ENCODE measurements around the gene MEGF8.

Gene MEGF8

DNA sequence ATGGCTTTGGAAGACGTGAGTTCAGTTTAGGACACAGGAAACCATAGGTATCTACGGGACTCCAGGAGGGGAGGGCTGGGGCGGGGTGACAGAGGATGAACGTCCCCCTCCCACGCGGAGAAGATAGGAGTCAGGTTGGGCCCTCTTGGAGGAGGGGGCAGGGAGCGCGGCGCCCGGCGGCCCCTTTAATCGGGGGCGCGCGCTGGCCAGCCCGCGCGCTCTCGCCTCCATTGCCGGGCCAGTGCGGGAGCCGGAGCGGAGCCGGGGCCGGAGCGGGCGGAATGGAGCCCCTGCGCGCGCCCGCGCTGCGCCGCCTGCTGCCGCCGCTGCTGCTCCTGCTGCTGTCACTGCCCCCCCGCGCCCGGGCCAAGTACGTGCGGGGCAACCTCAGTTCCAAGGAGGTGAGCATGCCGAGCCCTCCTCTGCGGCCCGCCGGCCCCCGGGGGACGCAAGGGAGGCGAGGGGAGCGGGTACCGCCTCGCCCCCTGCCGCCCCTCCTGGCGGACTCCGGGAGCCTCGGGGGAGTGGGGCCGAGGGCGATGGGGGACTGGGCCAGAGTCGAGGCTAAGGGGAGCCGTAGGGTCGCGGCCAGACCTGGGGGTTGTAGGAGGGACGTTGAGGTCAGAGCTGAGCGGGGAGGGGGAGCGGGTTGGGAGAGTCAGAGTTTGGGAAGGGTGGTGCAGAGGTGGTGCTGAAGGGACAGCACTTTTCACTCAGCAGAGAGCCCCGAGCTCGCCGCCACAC is 12.2 kb upstream of the MEGF8 start, which contains the start of gene TMEM145:
TMEM145 (plus strand) TSS at position 214 of the 744 bp plus-strand sequence; CDS start at position 282, 68 bp downstream.
- Mint-ChIP-seq H3K4me1 (peaks cover 34% of the 10 kb centered on the region), H3K4me3 (peak within 1 kb of the TSS; percentile 72), H3K36me3 (no peaks in the 10 kb centered on the region), H3K9me3 (no peaks in the 10 kb centered on the region), H3K27ac (no peak within 1 kb of the TSS)
- ATAC-seq (peak; percentile 73), DNase-seq (ENCODE audit: low spot score in 2 of 2) (peak in 1 of 2 donors; percentile 62)

DNA sequence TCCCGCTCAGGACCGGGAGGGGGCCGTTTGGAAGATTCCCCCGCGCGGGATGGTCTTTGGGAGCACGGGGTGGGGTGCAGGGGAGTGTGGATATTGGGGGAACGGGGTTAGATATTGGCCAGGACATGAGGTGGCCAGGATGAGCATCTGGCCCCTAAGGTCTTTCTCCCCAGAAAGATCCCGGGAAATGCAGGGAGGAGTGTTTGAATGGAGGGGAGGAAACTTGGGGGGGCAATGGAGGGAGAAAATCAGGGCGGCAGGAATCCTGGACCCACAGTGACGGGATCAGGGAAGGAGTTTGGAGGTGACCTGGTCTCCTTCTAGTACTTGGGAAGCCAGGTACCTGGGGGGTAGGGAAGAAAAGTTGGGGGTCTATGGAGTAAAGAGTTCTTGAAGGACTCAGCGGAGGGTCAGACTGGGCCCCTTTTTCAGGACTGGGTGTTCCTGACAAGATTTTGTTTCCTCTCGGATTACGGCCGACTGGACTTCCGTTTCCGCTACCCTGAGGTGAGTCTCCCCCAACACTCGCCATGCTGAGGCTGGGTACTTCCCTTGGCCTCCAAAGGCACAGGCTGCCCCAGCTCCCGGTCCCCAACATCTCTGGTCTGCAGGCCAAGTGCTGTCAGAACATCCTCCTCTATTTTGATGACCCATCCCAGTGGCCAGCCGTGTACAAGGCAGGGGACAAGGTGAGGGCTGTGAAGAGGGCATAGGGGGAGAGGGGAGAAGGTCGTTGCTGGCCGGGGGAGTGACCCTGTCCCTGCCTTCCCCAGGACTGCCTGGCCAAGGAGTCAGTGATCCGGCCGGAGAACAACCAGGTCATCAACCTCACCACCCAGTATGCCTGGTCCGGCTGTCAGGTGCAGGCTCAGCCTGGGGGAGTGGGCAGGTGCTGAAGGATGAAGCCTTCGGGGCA is 11.3 kb upstream of the MEGF8 start:
- Mint-ChIP-seq H3K27ac (no peak overlapping the region), H3K36me3 (no peaks in the 10 kb centered on the region), H3K9me3 (no peaks in the 10 kb centered on the region), H3K4me1 (peaks cover 34% of the 10 kb centered on the region), H3K4me3 (peak overlapping the region; percentile 72)
- DNase-seq (ENCODE audit: low spot score in 2 of 2) (no peak), ATAC-seq (no peak)

DNA sequence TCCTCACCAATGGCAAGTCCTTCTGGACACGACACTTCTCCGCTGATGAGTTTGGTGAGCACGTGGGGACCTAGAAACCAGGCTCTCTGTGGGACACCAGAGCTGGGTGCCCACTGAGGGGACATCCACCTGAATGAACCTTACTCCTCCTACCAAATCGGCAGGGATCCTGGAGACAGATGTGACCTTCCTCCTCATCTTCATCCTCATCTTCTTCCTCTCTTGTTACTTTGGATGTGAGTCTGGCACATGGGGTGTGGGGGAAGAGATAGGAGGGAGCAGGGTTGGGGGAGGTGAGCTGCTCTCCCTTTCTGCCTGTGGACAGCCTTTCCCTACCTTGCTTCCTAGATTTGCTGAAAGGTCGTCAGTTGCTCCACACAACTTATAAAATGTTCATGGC is 10.4 kb upstream of the MEGF8 start:
- ATAC-seq (no peak), DNase-seq (ENCODE audit: low spot score in 2 of 2) (no peak)
- peaks cover 34% of the 10 kb centered on the region for H3K4me1 Mint-ChIP-seq
- H3K9me3 Mint-ChIP-seq = no peaks in the 10 kb centered on the region
- H3K27ac Mint-ChIP-seq = no peak overlapping the region
- no peak overlapping the region for H3K4me3 Mint-ChIP-seq
- H3K36me3 Mint-ChIP-seq = no peaks in the 10 kb centered on the region

DNA sequence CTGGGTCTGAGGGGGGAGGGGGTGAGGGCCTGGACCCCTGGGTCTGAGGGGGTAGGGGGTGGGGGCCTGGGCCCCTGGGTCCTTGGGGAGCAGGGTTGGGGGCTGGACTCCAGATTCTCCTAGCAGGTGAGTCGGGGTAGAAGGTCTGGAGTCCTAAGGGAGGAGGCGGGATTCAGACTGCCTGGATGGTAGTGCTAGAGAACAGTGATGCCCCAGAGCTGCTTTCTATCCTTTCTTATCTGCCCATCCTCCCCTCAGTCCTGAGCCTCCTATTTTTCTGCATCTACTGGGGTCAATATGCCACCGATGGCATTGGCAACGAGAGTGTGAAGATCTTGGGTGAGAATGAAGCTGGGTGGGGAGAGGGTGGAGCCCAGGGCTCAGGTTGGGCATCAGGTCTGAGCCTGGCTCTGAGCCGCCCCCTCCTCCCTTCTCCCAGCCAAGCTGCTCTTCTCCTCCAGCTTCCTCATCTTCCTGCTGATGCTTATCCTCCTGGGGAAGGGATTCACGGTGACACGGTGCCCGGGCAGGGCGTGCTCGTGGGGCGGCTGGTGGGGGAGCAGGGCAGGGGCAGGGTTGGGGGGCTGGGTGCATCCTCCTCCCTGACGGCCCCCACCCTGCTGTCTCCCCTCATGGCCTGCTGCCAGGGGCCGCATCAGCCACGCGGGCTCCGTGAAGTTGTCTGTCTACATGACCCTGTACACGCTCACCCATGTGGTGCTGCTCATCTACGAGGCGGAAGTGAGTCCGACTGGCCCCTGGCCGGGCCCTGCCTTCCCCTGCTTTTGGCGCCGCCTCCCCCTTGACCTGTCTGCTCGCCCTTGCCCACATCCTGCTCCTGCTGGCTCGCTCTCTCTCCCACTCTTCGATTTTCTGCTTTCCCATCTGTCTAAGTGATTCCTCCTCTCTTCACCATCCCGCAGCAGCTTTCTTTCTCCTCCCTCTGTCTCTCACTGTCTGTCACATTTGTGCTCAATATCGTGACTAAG is 8.9 kb upstream of the MEGF8 start:
- peaks cover 34% of the 10 kb centered on the region for H3K4me1 Mint-ChIP-seq
- ATAC-seq (peak; percentile 59), DNase-seq (ENCODE audit: low spot score in 2 of 2) (no peak)
- no peaks in the 10 kb centered on the region for H3K36me3 Mint-ChIP-seq
- no peaks in the 10 kb centered on the region for H3K9me3 Mint-ChIP-seq
- peak overlapping the region; percentile 49 for H3K4me3 Mint-ChIP-seq
- peak overlapping the region; percentile 18 for H3K27ac Mint-ChIP-seq

DNA sequence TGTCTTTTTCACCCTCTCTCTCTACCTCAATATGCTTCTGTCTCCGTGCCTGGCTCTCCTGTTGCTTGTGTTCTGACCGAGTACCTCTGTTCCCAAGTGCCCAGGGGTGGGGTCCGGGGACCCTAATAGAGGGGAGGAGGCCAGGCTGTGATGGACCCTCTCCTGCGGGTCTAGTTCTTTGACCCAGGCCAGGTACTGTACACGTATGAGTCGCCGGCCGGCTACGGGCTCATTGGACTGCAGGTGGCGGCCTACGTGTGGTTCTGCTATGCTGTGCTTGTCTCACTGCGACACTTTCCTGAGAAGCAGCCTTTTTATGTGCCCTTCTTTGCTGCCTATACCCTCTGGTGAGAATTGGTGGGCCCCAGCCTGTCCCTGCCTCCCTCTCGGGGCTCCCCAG is 7.9 kb upstream of the MEGF8 start:
- Mint-ChIP-seq H3K9me3 (no peaks in the 10 kb centered on the region), H3K4me3 (peak overlapping the region; percentile 49), H3K27ac (peak overlapping the region; percentile 69), H3K36me3 (no peaks in the 10 kb centered on the region), H3K4me1 (peaks cover 34% of the 10 kb centered on the region)
- ATAC-seq (no peak), DNase-seq (ENCODE audit: low spot score in 2 of 2) (no peak)

DNA sequence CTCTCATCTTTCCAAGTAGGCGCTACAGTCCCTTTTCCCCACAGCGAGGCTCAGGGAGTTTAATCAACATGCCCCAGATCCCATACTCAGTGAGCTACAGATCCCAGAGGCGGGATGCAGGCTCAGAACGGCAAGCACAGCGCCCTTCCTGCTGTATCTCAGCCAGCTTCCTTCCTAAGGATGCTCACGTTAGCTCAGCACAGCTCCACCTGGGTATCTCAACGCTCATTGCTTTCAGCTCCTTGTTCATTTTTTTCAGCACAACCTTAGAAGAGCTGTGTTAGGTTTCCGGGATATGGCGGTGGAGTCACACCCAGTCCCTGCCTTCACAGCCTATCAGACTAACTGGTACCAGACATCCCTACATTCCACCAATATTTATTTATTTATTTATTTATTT is 3.1 kb upstream of the MEGF8 start:
- no peak for ATAC-seq
- H3K36me3 Mint-ChIP-seq = peaks cover 13% of the 10 kb centered on the region

DNA sequence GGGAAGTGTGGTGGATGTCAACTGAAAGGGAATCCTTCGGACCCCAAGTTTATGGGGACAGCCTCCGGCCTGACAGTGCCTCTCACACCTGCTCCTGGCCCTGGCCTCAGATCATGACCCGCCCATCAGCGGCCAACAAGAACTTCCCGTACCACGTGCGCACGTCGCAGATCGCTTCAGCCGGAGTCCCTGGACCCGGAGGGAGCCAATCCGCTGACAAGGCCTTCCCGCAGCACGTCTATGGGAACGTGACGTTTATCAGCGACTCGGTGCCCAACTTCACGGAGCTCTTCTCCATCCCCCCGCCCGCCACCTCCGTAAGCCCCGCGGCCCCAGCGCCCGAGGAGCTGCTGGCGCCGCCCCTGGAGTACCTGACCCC is 2.0 kb upstream of the MEGF8 start:
- no peak for ATAC-seq
- Mint-ChIP-seq H3K4me1 (peaks cover 24% of the 10 kb centered on the region), H3K36me3 (peaks cover 13% of the 10 kb centered on the region), H3K27ac (no peak overlapping the region), H3K9me3 (no peaks in the 10 kb centered on the region), H3K4me3 (peak overlapping the region; percentile 29)
- no peak for DNase-seq (ENCODE audit: low spot score in 2 of 2)

More for the DNA sequence above, 3.1 kb upstream of the MEGF8 start:
- Mint-ChIP-seq H3K27ac (no peak overlapping the region), H3K4me1 (peaks cover 19% of the 10 kb centered on the region), H3K4me3 (no peak overlapping the region), H3K9me3 (no peaks in the 10 kb centered on the region)
- no peak for DNase-seq (ENCODE audit: low spot score in 2 of 2)

DNA sequence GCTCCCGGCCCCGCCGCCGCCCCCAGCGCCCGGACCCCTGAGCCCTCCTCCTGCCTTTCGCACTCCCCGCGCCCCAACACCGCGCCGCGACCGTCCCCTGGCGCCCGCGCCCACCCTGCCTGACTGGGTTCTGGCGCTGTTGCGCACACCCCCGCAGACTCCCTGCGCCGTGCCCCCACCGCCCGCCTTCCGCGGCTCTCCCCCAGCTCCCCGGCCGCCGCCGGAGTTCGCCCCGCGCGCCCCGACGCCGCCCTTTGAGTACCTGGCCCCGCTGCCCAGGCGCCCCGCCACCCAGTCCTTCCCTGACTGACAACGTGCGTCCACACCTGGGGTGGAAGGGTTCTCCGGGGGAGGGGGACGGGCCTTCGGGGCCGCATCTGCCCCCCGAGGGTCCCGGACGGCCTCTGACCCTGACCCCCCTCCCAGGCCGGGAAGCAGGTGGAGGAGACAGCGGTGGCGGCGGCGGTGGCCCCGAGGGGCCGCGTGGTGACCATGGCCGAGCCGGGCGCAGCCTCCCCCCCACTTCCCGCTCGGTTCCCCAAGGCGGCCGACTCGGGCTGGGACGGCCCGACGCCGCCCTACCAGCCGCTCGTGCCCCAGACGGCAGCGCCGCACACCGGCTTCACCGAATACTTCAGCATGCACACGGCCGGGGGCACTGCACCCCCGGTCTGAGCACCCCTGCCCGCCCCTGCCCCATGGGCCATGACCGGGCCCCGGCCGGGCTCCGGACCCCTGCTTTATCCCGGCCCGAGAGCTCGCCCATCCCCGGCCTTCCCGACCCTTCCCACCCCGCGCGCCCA is 1.4 kb upstream of the MEGF8 start:
- Mint-ChIP-seq H3K4me3 (peak overlapping the region; percentile 93), H3K27ac (no peak overlapping the region), H3K4me1 (peaks cover 29% of the 10 kb centered on the region), H3K36me3 (peaks cover 13% of the 10 kb centered on the region), H3K9me3 (no peaks in the 10 kb centered on the region)
- ATAC-seq = no peak
- peak in 1 of 2 donors; percentile 66 for DNase-seq (ENCODE audit: low spot score in 2 of 2)

DNA sequence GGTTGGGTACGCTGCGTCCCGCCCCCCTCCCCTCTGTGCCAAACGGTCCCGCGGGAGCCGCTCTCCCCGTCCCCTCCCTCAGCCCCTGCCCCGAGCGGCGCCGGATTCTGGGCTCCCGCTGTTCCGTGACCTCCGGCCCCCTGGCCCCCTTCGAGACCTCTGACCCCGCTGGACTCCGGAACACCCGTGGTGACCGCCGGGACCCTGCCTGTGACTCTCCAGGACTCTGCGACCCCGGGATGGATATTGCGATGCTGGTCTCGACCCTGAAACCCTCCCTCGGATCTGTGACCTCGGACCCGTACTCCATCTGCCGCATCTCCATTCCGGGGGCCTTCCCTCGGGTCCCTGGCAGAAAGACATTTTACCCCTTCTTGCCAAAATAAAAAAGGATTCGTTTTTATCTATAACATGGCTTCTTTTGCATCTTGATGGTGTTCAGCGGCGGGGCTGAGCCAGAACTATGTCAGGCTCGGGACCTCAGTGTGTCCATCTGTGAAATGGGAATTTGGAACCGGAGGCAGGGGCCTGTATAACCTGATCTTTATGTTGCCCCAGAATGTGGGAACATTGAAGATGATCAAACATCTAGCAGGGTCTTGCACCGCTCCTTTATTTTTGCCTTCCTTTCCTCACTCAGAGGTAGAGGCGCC is 654 bp upstream of the MEGF8 start:
- peak overlapping the region; percentile 93 for H3K4me3 Mint-ChIP-seq
- H3K27ac Mint-ChIP-seq = peak overlapping the region; percentile 93
- no peaks in the 10 kb centered on the region for H3K9me3 Mint-ChIP-seq
- peaks cover 13% of the 10 kb centered on the region for H3K36me3 Mint-ChIP-seq
- ATAC-seq = no peak
- H3K4me1 Mint-ChIP-seq = peaks cover 31% of the 10 kb centered on the region
- DNase-seq (ENCODE audit: low spot score in 2 of 2) = peak in 1 of 2 donors; percentile 14

DNA sequence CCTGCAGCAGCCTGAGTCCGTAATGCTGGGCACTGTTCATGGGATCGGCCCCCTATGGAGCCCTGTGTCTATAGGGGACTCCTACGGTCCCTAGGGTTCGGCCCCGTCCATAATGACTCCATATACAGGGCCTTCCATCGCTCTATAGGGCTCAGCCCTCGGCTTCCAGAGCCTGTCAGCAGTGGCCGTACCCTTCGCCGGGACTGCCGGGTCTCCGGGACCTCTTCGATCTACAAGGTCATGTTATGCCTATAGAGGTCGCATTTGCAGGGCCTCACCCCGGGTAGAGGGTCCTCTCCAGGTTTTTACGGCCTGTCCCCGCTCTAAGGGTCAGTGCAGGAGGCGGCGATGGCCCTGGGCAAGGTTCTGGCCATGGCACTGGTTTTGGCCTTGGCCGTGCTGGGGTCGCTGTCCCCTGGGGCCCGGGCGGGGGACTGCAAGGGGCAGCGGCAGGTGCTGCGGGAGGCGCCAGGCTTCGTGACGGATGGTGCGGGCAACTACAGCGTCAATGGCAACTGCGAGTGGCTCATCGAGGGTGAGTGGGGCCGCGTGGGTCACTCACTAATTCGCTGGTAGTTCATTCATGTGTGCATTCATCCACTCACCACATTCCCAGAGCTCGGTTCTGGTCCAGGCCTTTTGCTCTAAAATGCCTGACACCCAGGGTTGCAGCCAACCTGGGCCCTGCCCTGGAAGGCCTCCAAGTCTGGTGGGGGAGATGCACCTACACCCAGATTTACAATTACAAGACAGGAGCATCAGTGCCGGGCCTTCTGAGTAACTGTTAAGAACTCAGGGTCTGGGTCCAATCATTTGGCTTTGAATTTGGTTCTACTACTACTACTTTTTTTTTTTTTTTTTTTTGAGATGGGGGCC is 699 bp downstream of the MEGF8 start:
- H3K9me3 Mint-ChIP-seq = no peaks in the 10 kb centered on the region
- peak; percentile 20 for ATAC-seq
- peak overlapping the region; percentile 93 for H3K27ac Mint-ChIP-seq
- peak in 1 of 2 donors; percentile 19 for DNase-seq (ENCODE audit: low spot score in 2 of 2)
- H3K4me3 Mint-ChIP-seq = peak overlapping the region; percentile 93
- peaks cover 13% of the 10 kb centered on the region for H3K36me3 Mint-ChIP-seq
- H3K4me1 Mint-ChIP-seq = peaks cover 31% of the 10 kb centered on the region

DNA sequence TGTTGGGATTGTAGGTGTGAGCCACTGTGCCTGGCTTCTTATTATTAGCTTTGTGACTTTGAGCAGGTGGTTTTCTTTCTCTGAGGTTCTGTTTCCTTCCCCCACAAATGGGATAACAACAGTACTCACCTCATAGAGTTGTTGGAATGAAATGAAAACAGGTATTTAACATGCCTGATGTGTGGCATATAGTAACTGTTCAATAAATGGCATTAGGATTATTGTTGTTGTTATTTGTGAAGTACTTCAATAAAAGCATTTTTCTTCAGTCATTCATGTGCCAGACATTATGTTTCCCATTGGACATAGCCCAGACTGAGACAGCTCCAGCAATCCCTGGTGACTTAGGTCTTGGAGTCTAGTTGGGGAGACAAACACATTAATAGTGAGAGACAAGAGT is 1.5 kb downstream of the MEGF8 start:
- Mint-ChIP-seq H3K4me1 (peaks cover 31% of the 10 kb centered on the region), H3K4me3 (peak overlapping the region; percentile 93), H3K27ac (no peak overlapping the region), H3K36me3 (peaks cover 13% of the 10 kb centered on the region), H3K9me3 (no peaks in the 10 kb centered on the region)
- no peak for ATAC-seq
- no peak for DNase-seq (ENCODE audit: low spot score in 2 of 2)

DNA sequence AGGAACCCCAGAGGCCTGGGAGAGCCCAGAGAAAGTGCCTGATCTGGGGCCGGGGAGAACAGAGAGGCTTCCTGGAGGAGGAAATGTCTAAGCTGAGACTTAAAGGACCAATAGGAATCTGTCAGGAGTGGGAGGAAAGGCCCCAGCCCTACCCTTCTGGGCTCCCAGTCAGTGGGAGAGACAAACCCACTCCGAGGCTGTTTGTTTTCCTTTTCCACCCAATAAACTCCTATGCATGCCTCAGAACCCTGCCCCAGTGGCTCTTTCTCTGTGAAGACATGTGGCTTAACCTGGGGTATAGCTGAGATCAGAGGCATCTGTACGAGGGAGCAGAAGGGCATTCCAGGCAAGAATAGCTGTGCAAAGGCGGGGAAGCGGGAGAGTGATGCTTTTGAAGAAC is 1.9 kb downstream of the MEGF8 start:
- no peak for DNase-seq (ENCODE audit: low spot score in 2 of 2)
- H3K4me1 Mint-ChIP-seq = peaks cover 31% of the 10 kb centered on the region
- peaks cover 13% of the 10 kb centered on the region for H3K36me3 Mint-ChIP-seq
- H3K4me3 Mint-ChIP-seq = no peak overlapping the region
- no peak overlapping the region for H3K27ac Mint-ChIP-seq
- no peaks in the 10 kb centered on the region for H3K9me3 Mint-ChIP-seq
- ATAC-seq = no peak

DNA sequence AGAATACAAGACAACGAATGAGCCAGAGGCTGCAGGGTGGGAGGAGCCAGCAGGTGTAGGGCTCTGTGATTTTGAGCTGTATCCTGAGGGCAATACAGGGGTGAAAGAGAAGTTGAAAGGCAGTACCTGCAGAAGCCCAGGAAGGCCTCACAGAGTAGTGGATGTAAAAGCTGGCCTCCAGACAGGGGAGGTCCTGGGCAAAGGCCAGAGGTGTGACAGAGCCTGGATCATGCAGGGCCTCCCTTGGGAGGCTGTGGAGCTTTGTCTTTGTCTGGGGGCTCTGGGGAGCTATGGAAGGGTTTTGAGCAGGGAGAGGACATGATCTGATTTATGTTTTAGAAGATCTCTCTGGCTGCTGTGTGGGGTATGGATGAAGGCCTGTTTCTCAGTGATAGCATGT is 2.7 kb downstream of the MEGF8 start:
- no peak for DNase-seq (ENCODE audit: low spot score in 2 of 2)
- Mint-ChIP-seq H3K27ac (no peak overlapping the region), H3K4me1 (peaks cover 31% of the 10 kb centered on the region), H3K4me3 (no peak overlapping the region), H3K9me3 (no peaks in the 10 kb centered on the region), H3K36me3 (peaks cover 13% of the 10 kb centered on the region)
- ATAC-seq = no peak
